HepG2 (cell line): ENCODE data around the gene OSBPL2. TPM values are rescaled to one million over a fixed set of nuclear protein-coding genes. Genes with fewer than 3 reads are reported as not detected.

ENCODE experiments used
- ATAC-seq: fragments of 200-7000 bp; cut with Tn5 transposase; 3 replicates; pipeline ENCODE4 v1.9.1; 2020; ENCODE audit warnings: mild to moderate bottlenecking, moderate library complexity
- BruUV-seq: library from RNA; stranded (reverse); fragments of 400-500 nt; replicated peaks from 2 replicates; lab custom pipeline; 2021; lab: Mats Ljungman, UMichigan
- CTCF ChIA-PET: fragments of 300-600 bp; formaldehyde crosslinking; extraction: SDS; loops from one replicate; lab custom pipeline; 2021; ENCODE audit warnings: low total read pairs, inconsistent platforms, low intra/inter-chr PET ratio; lab: Yijun Ruan, JAX
- POLR2A ChIA-PET: fragments of 350-600 bp; sonication (Branson Sonifier 250); formaldehyde crosslinking; loops from one replicate; lab custom pipeline; 2020; ENCODE audit warnings: antibody characterized with exemption, inconsistent platforms; lab: Yijun Ruan, JAX
- DNase-seq: peaks from one replicate; pipeline ENCODE4 v3.0.0-alpha.2; 2015; ENCODE audit warnings: low spot score
- FAIRE-seq: peaks from 3 replicates; lab custom pipeline; 2011; peaks lifted over from hg19 to GRCh38; lab: Jason Lieb, UNC
- H2AFZ ChIP-seq: one replicate; pipeline ENCODE4 v1.6.1; 2011; ENCODE audit warnings: low read length, inconsistent platforms
- H3K27ac ChIP-seq: fragments of 300-600 bp; 3 replicates; pipeline ENCODE4 v1.8.0; 2011; ENCODE audit warnings: mixed run types, mild to moderate bottlenecking, mixed read lengths, low read length, inconsistent platforms; ENCODE audit not compliant: insufficient read depth; ENCODE audit errors: extremely low read length
- H3K27me3 ChIP-seq, 2 experiments: fragments of 200-600 bp in 1 of 2; 2 replicates in 1 of 2; 3 replicates in 1 of 2; pipeline versions ENCODE4 v1.6.0 to v1.8.0; 2011; ENCODE audit warnings: low read length in 2 of 2, mild to moderate bottlenecking in 2 of 2, moderate library complexity in 2 of 2, inconsistent platforms in 1 of 2; ENCODE audit not compliant: insufficient read depth in 2 of 2, control insufficient read depth in 1 of 2
- H3K36me3 ChIP-seq, 2 experiments: fragments of 200-600 bp in 1 of 2; replicated peaks in 1 of 2; 2 replicates in 1 of 2; 3 replicates in 1 of 2; pipeline versions ENCODE4 v1.5.1 to v1.8.0; 2011; ENCODE audit warnings: low read length in 2 of 2, inconsistent platforms in 1 of 2; ENCODE audit not compliant: insufficient read depth in 2 of 2, control insufficient read depth in 1 of 2
- H3K4me1 ChIP-seq: 2 replicates; pipeline ENCODE4 v1.5.1; 2012; ENCODE audit warnings: low read length, inconsistent platforms; ENCODE audit not compliant: insufficient read depth
- H3K4me2 ChIP-seq: 2 replicates; pipeline ENCODE4 v1.6.0; 2011; ENCODE audit warnings: low read depth, low read length, inconsistent platforms
- H3K4me3 ChIP-seq, 3 experiments: fragments of 200-600 bp in 1 of 3; sonication (generic), shearing (Covaris generic) in 1 of 3; replicated peaks in 1 of 3; 2 replicates each; pipeline ENCODE4 v1.5.1; 2011 to 2016; ENCODE audit warnings: low read length in 3 of 3, inconsistent platforms in 2 of 3, low read depth in 2 of 3, mild to moderate bottlenecking in 2 of 3, control low read depth in 1 of 3, mixed read lengths in 1 of 3; ENCODE audit not compliant: insufficient read depth in 1 of 3
- H3K79me2 ChIP-seq: one replicate; pipeline ENCODE4 v1.6.1; 2011; ENCODE audit warnings: low read length, inconsistent platforms; ENCODE audit not compliant: insufficient read depth
- H3K9ac ChIP-seq: 2 replicates; pipeline ENCODE4 v1.6.0; 2011; ENCODE audit warnings: mild to moderate bottlenecking, low read depth, low read length, inconsistent platforms; ENCODE audit not compliant: insufficient read depth
- H3K9me3 ChIP-seq: 2 replicates; pipeline ENCODE4 v1.5.1; 2012; ENCODE audit warnings: mild to moderate bottlenecking, low read length
- H4K20me1 ChIP-seq: 2 replicates; pipeline ENCODE4 v1.6.0; 2011; ENCODE audit warnings: inconsistent platforms, mild to moderate bottlenecking, low read length, moderate library complexity; ENCODE audit not compliant: insufficient read depth
- BHLHE40 ChIP-seq: IDR thresholded peaks from 2 replicates; pipeline ENCODE4 v1.6.1; 2011; ENCODE audit warnings: low read length, improper control_type of control experiment
- CREB1 ChIP-seq, 2 experiments: fragments of 450-650 bp in 1 of 2; IDR thresholded peaks; 2 replicates each; pipeline ENCODE4 v1.6.1; 2016 to 2017; ENCODE audit warnings: control low read depth in 1 of 2, mild to moderate bottlenecking in 1 of 2, missing compliant biosample characterization in 1 of 2, missing genetic modification characterization in 1 of 2
- EZH2 ChIP-seq: conservative IDR thresholded peaks from 2 replicates; pipeline ENCODE4 v1.6.1; 2012; ENCODE audit warnings: mild to moderate bottlenecking, low read depth, low read length, moderate library complexity
- HNF4A ChIP-seq: sonication (generic); formaldehyde crosslinking; IDR thresholded peaks from 2 replicates; pipeline ENCODE4 v1.4.0; 2020; ENCODE audit warnings: missing genetic modification reagents
- MAFG ChIP-seq: sonication (generic); formaldehyde crosslinking; IDR thresholded peaks from 2 replicates; pipeline ENCODE4 v1.5.1; 2020; ENCODE audit warnings: mild to moderate bottlenecking, missing genetic modification reagents
- PHF20 ChIP-seq: sonication (generic); formaldehyde crosslinking; IDR thresholded peaks from 2 replicates; pipeline ENCODE4 v1.5.0; 2020; ENCODE audit warnings: mild to moderate bottlenecking, missing genetic modification reagents
- SALL1 ChIP-seq: sonication (generic); formaldehyde crosslinking; IDR thresholded peaks from 2 replicates; pipeline ENCODE4 v1.8.0; 2022; ENCODE audit warnings: mild to moderate bottlenecking, missing genetic modification reagents
- SAP130 ChIP-seq: IDR thresholded peaks from 2 replicates; pipeline ENCODE4 v1.6.1; 2016; ENCODE audit warnings: low read depth
- SIX4 ChIP-seq: sonication (generic); formaldehyde crosslinking; IDR thresholded peaks from 2 replicates; pipeline ENCODE4 v1.4.0; 2020; ENCODE audit warnings: missing genetic modification reagents
- SOX5 ChIP-seq: IDR thresholded peaks from 2 replicates; pipeline ENCODE4 v1.6.1; 2016; ENCODE audit warnings: borderline replicate concordance
- SRY ChIP-seq: sonication (generic); formaldehyde crosslinking; IDR thresholded peaks from 2 replicates; pipeline ENCODE4 v1.8.0; 2022; ENCODE audit warnings: mild to moderate bottlenecking, missing genetic modification reagents
- TFAP4 ChIP-seq: sonication (generic); IDR thresholded peaks from 2 replicates; pipeline ENCODE4 v1.6.1; 2016; ENCODE audit warnings: low read depth, borderline replicate concordance
- ZBTB7A ChIP-seq: sonication (generic); formaldehyde crosslinking; IDR thresholded peaks from 2 replicates; pipeline ENCODE4 v1.8.0; 2022; ENCODE audit warnings: mild to moderate bottlenecking, missing genetic modification reagents
- ZNF572 ChIP-seq: sonication (generic); formaldehyde crosslinking; IDR thresholded peaks from 2 replicates; pipeline ENCODE4 v1.5.1; 2020; ENCODE audit warnings: mild to moderate bottlenecking, missing genetic modification reagents
- ZNF672 ChIP-seq: sonication (generic); formaldehyde crosslinking; IDR thresholded peaks from 2 replicates; pipeline ENCODE4 v1.8.1; 2022; ENCODE audit warnings: missing genetic modification reagents
- ZSCAN25 ChIP-seq: sonication (generic); formaldehyde crosslinking; IDR thresholded peaks from 2 replicates; pipeline ENCODE4 v1.8.0; 2022; ENCODE audit warnings: mild to moderate bottlenecking, missing genetic modification reagents
- WGBS: methylation state at CpG from one replicate; pipeline ENCODE4 v1.1.6; 2017; ENCODE audit warnings: low lambda C conversion rate; 5-methylcytosine and 5-hydroxymethylcytosine counted together
- in situ Hi-C: cut with HindIII; loops from 2 replicates; pipeline ENCODE4 v1.10.0; 2017; ENCODE audit warnings: low pct_unique_long_range_greater_than_20kb; ENCODE audit not compliant: extremely low pct_ligation_motif_present
- intact Hi-C: fragments of 100-400 bp; cut with micrococcal nuclease; formaldehyde crosslinking; loops from one replicate; pipeline ENCODE4 v1.10.0; 2022; ENCODE audit not compliant: unreplicated experiment
- polyA plus RNA-seq, 8 experiments: library from polyadenylated mRNA; depleted of rRNA in 3 of 8; stranded (reverse) in 7 of 8; unstranded in 1 of 8; fragments of >200 nt; fragmentation: Illumina TruSeq in 4 of 8; extraction: Trizol in 4 of 8; gene quantifications; 2 replicates each; pipeline versions ENCODE4 v1.2.1 to v1.2.3, GENCODE V29; 2011 to 2016; ENCODE audit warnings: low read depth in 4 of 8, missing spikeins in 1 of 8, mixed read lengths in 1 of 8; ENCODE audit not compliant: insufficient read depth in 1 of 8
- total RNA-seq, 5 experiments: library from RNA; depleted of rRNA; stranded (reverse); fragments of >200 nt; fragmentation: Illumina TruSeq; extraction: Trizol; gene quantifications; 2 replicates each; pipeline ENCODE4 v1.2.3, GENCODE V29; 2016; ENCODE audit warnings: low read depth in 1 of 5

The OSBPL2 gene
- total and polyA plus RNA-seq, 2 of the 13 experiments (the other 11 are each of a cell fraction or from before 2014, with no cell fraction given), result 18.5 to 37.4 TPM

GRCh38 chr20:62216636-62217566 is 21.4 kb upstream of the OSBPL2 start:
- Histone ChIP-seq H3K79me2 (no peaks in the 10 kb centered on the region), H3K4me1 (peaks cover 41% of the 10 kb centered on the region), H3K27ac (no peak overlapping the region), H3K9ac (no peak overlapping the region), H3K27me3 (peaks cover 60 to 82% of the 10 kb centered on the region in 2 experiments), H3K4me3 (no peak overlapping the region), H3K4me2 (no peak overlapping the region), H4K20me1 (peaks cover 26% of the 10 kb centered on the region; the same call in 1 of the 2 replicates), H2AFZ (no peak overlapping the region), H3K36me3 (no peaks in the 10 kb centered on the region), H3K9me3 (no peaks in the 10 kb centered on the region)
- DNase-seq (no peak), FAIRE-seq (no peak), ATAC-seq (no peak)
- TF ChIP-seq SALL1 (CRISPR knock-in tag) (0 out of 2 replicates have a peak, but pooled peaks have one; percentile 16), PHF20 (CRISPR knock-in tag) (no peak), SOX5 (CRISPR knock-in tag) (no peak), EZH2 (0 out of 2 replicates have a peak, but pooled peaks have one; percentile 0), ZNF572 (CRISPR knock-in tag) (0 out of 2 replicates have a peak, but pooled peaks have one; percentile 31), ZSCAN25 (CRISPR knock-in tag) (peak; percentile 62; the same call in 1 of the 2 replicates), TFAP4 (peak; percentile 87; the same call in 1 of the 2 replicates), ZNF672 (CRISPR knock-in tag) (no peak), CREB1 (IDR thresholded peaks at IDR 0.05) (no peak), CREB1 (CRISPR knock-in tag; IDR thresholded peaks at IDR 0.05) (no peak), SIX4 (CRISPR knock-in tag) (no peak), ZBTB7A (CRISPR knock-in tag) (0 out of 2 replicates have a peak, but pooled peaks have one; percentile 38), HNF4A (CRISPR knock-in tag) (0 out of 2 replicates have a peak, but pooled peaks have one; percentile 11), MAFG (0 out of 2 replicates have a peak, but pooled peaks have one; percentile 11), BHLHE40 (peak; percentile 6; the same call in 1 of the 2 replicates), SAP130 (CRISPR knock-in tag) (peak; percentile 43; the same call in 1 of the 2 replicates), SRY (CRISPR knock-in tag) (no peak)
- ChIA-PET POLR2A (no interaction called here), CTCF (no interaction called here)
- no TSS peak for BruUV-seq
- WGBS, result 36% methylated on average over 24 of the region's 26 CpGs
- intact Hi-C loops, result no loop called here
- in situ Hi-C loops, result no loop called here
